ENCODE results near the gene LDLRAD3. TPM values are rescaled to one million over a fixed set of nuclear protein-coding genes. Genes with fewer than 3 reads are reported as not detected.

Gene LDLRAD3
- total and polyA plus RNA-seq, 11 donors = 1.1 to 7.7 (median 2.6) TPM

- peaks cover 0 to 24% (median 5%) of the 10 kb centered on the region in 12 donors for H3K4me1 ChIP-seq
- H3K27me3 ChIP-seq = no peaks in the 10 kb centered on the region
- no peak for TF ChIP-seq POLR2A (IDR thresholded peaks at IDR 0.05)
- no peak for TF ChIP-seq CTCF (IDR thresholded peaks at IDR 0.05)
- 53 to 67% (median 62%) methylated on average over 8 to 9 of the region's 9 CpGs for WGBS, 4 donors
- H3K4me3 ChIP-seq = no peak overlapping the region
- no peaks in the 10 kb centered on the region for H3K9me3 ChIP-seq
- DNase-seq (no peak), ATAC-seq (peak in 3 of 4 donors; percentile 39 to 78 (median 71))
- intact Hi-C loops (cut with DNase I) = no loop called here
- no peaks in the 10 kb centered on the region for H3K36me3 ChIP-seq
- peak overlapping the region in 9 of 12 donors; percentile 13 to 85 (median 33) for H3K27ac ChIP-seq
These were observed 37.0 kb downstream of the LDLRAD3 start for GRCh38 chr11:35980686-35981390.

DNA sequence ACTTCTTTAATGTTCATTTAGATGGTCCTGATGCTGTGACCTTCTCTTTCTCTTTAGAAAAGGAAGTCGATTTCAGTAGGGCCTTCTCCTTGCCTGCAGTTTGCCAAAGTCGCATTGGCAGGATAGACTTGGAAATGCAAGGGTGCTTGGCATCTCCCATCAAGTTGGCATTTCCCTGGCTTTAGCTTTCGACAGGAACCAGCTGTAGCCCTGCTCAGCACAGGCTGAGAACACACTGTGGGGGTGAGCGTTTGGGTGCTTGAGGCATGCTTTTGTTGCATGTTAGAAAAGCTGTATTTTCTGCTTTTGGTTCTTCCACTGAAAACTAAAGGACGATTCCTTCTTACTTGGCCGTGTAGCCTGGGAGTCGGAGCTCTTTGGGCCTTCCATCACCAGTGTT lies 37.7 kb downstream of the LDLRAD3 start:
- no peaks in the 10 kb centered on the region for H3K36me3 ChIP-seq
- H3K4me1 ChIP-seq = peaks cover 0 to 24% (median 5%) of the 10 kb centered on the region in 12 donors
- DNase-seq (no peak), ATAC-seq (peak in 3 of 4 donors; percentile 37 to 59 (median 44))
- H3K27ac ChIP-seq = peak overlapping the region in 8 of 12 donors; percentile 11 to 52 (median 25)
- WGBS, 4 donors = 67 to 76% (median 74%) methylated on average over 7 of the region's 7 CpGs
- intact Hi-C loops (cut with DNase I) = no loop called here
- TF ChIP-seq CTCF (IDR thresholded peaks at IDR 0.05) (no peak), POLR2A (IDR thresholded peaks at IDR 0.05) (no peak)
- no peaks in the 10 kb centered on the region for H3K9me3 ChIP-seq
- H3K27me3 ChIP-seq = no peaks in the 10 kb centered on the region
- no peak overlapping the region for H3K4me3 ChIP-seq

DNA sequence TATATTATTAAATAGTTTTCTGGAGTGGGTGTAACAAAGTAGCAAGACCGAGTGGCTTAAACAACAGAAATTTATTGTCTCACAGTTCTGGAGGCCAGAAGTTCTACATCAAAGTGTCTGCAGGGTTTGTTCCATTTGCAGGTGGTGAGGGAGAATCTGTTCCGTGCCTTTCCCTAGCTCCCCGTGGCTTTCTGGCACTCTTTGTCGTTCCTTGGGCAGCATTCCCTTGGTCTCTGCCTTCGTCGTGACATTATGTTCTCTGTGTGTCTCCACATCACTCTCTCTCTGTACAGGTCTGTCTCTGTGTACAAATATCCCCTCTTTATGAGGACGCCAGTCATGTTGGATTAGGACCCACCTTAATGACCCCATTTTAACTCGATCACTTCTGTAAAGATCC lies 38.2 kb downstream of the LDLRAD3 start:
- Histone ChIP-seq H3K4me1 (peaks cover 0 to 24% (median 5%) of the 10 kb centered on the region in 12 donors), H3K9me3 (no peaks in the 10 kb centered on the region), H3K36me3 (no peaks in the 10 kb centered on the region), H3K27me3 (no peaks in the 10 kb centered on the region), H3K4me3 (no peak overlapping the region), H3K27ac (peak overlapping the region in 4 of 12 donors; percentile 9 to 52 (median 22))
- ATAC-seq (no peak), DNase-seq (no peak)
- intact Hi-C loops (cut with DNase I) = no loop called here
- TF ChIP-seq POLR2A (IDR thresholded peaks at IDR 0.05) = no peak
- TF ChIP-seq CTCF (IDR thresholded peaks at IDR 0.05) = no peak
- WGBS, 4 donors = 78 to 89% (median 82%) methylated on average over 8 of the region's 8 CpGs

GRCh38 chr11:35983981-35984380 lies 40.1 kb downstream of the LDLRAD3 start:
- intact Hi-C loops (cut with DNase I) = no loop called here
- Histone ChIP-seq H3K27me3 (no peaks in the 10 kb centered on the region), H3K27ac (no peak overlapping the region), H3K4me3 (no peak overlapping the region), H3K4me1 (peaks cover 0 to 24% (median 5%) of the 10 kb centered on the region in 12 donors), H3K36me3 (no peaks in the 10 kb centered on the region), H3K9me3 (no peaks in the 10 kb centered on the region)
- no peak for ATAC-seq
- no peak for TF ChIP-seq CTCF (IDR thresholded peaks at IDR 0.05)
- no peak for TF ChIP-seq POLR2A (IDR thresholded peaks at IDR 0.05)
- no peak for DNase-seq
- 80 to 95% (median 90%) methylated on average over 1 of the region's 1 CpG for WGBS, 4 donors
